Left lobe of liver (tissue), 1 donor: Measurements from ENCODE around the gene SMPD3. TPM values are rescaled to one million over a fixed set of nuclear protein-coding genes. Genes with fewer than 3 reads are reported as not detected.

ENCODE experiments used
- total RNA-seq: library from RNA; stranded (reverse); gene quantifications from one replicate; pipeline ENCODE4 v1.2.1, GENCODE V29; 2021
- donor health status: DM: no; HTN: yes; CAD: no.

SMPD3 gene
- total RNA-seq, 1 donor from 2014 or later = 32.7 TPM

Other genes with a start within 250 kb of the SMPD3 start
- 78.9 TPM for gene ESRP2, start 212.4 kb downstream of the SMPD3 start, total RNA-seq
- 12.5 TPM for gene PLA2G15, start 203.1 kb downstream of the SMPD3 start, total RNA-seq
- gene SLC7A6, start 184.0 kb downstream of the SMPD3 start, total RNA-seq = 1.6 TPM
- 5.8 TPM for gene SLC7A6OS, start 137.6 kb downstream of the SMPD3 start, total RNA-seq
- 27.7 TPM for gene PRMT7, start 137.5 kb downstream of the SMPD3 start, total RNA-seq
- gene ZFP90, start 90.8 kb upstream of the SMPD3 start, total RNA-seq = 6.1 TPM
- 0.33 TPM for gene CDH3, start 196.8 kb upstream of the SMPD3 start, total RNA-seq